T-cell (primary cell): ENCODE data around the gene ACSM2A. TPM values are rescaled to one million over a fixed set of nuclear protein-coding genes. Genes with fewer than 3 reads are reported as not detected.
"Not testable (repeated sequence)": the region's sequence is repeated elsewhere in the genome, so short reads cannot be mapped to it uniquely, and the experiment has no call there.

Experiments used
- ATAC-seq, 4 experiments: fragments of 200-7000 bp in 3 of 4; fragments of 150-1000 bp in 1 of 4; cut with Tn5 transposase; replicated peaks in 1 of 4; 1 replicate in 3 of 4; 2 replicates in 1 of 4; pipeline ENCODE4 v1.10.0; 2021; ENCODE audit warnings: moderate library complexity in 3 of 4, mild to moderate bottlenecking in 2 of 4, moderate number of reproducible peaks in 1 of 4
- CTCF ChIA-PET, 2 donors: fragments of 300-600 bp; sonication (Branson Sonifier 250); formaldehyde crosslinking; loops; one replicate each; lab custom pipeline; 2022; ENCODE audit warnings: antibody characterized with exemption in 2 of 2; lab: Charles Lee
- POLR2A ChIA-PET, 2 donors: fragments of 300-600 bp; sonication (Branson Sonifier 250); formaldehyde crosslinking; loops; one replicate each; lab custom pipeline; 2022; ENCODE audit warnings: antibody characterized with exemption in 2 of 2; lab: Charles Lee
- DNase-seq, 35 experiments: peaks; one replicate each; pipeline versions ENCODE4 v3.0.0 to v3.0.0-alpha.2; 2013 to 2023
- H3K27ac ChIP-seq: one replicate; pipeline ENCODE4 v1.5.1; 2013; ENCODE audit warnings: low read length
- H3K27me3 ChIP-seq, 2 experiments: replicated peaks in 1 of 2; 1 replicate in 1 of 2; 2 replicates in 1 of 2; pipeline versions ENCODE4 v1.6.1 to v1.7.0; 2013; ENCODE audit warnings: low read length in 1 of 2, mixed read lengths in 1 of 2; ENCODE audit not compliant: control insufficient read depth in 2 of 2, insufficient read depth in 2 of 2; ENCODE audit errors: extremely low read depth in 1 of 2
- H3K36me3 ChIP-seq, 2 donors: 1 replicate in 1 of 2; 2 replicates in 1 of 2; pipeline versions ENCODE4 v1.6.1 to v1.7.0; 2013; ENCODE audit warnings: low read length in 1 of 2; ENCODE audit not compliant: control insufficient read depth in 2 of 2, insufficient read depth in 1 of 2; ENCODE audit errors: extremely low read depth in 1 of 2
- H3K4me1 ChIP-seq, 2 experiments: 1 replicate in 1 of 2; 2 replicates in 1 of 2; pipeline versions ENCODE4 v1.6.1 to v1.7.0; 2013; ENCODE audit warnings: low read length in 2 of 2, mixed read lengths in 1 of 2; ENCODE audit not compliant: insufficient read depth in 2 of 2, control insufficient read depth in 1 of 2; ENCODE audit errors: extremely low read depth in 1 of 2
- H3K4me3 ChIP-seq, 2 donors: 1 replicate in 1 of 2; 2 replicates in 1 of 2; pipeline versions ENCODE4 v1.5.1 to v1.7.0; 2013; ENCODE audit warnings: mild to moderate bottlenecking in 2 of 2, low read length in 1 of 2, moderate library complexity in 1 of 2; ENCODE audit not compliant: control insufficient read depth in 1 of 2; ENCODE audit errors: extremely low read depth in 1 of 2
- H3K9me3 ChIP-seq: 2 replicates; pipeline ENCODE4 v1.7.0; 2013
- H3K27ac Mint-ChIP-seq, 2 donors: one replicate each; pipeline ENCODE4 v1.8.0; 2020 to 2021; ENCODE audit warnings: mild to moderate bottlenecking in 2 of 2, mixed read lengths in 2 of 2
- H3K27me3 Mint-ChIP-seq, 2 donors: one replicate each; pipeline ENCODE4 v1.8.0; 2021 to 2022; ENCODE audit warnings: mixed read lengths in 2 of 2
- H3K36me3 Mint-ChIP-seq: one replicate; pipeline ENCODE4 v1.8.0; 2021; ENCODE audit warnings: mixed read lengths
- H3K4me1 Mint-ChIP-seq, 3 donors: one replicate each; pipeline ENCODE4 v1.8.0; 2020 to 2022; ENCODE audit warnings: mixed read lengths in 3 of 3, mild to moderate bottlenecking in 1 of 3
- H3K4me3 Mint-ChIP-seq, 3 donors: one replicate each; pipeline ENCODE4 v1.8.0; 2020 to 2022; ENCODE audit warnings: mild to moderate bottlenecking in 3 of 3, mixed read lengths in 3 of 3, moderate library complexity in 3 of 3
- H3K9me3 Mint-ChIP-seq, 3 donors: one replicate each; pipeline ENCODE4 v1.8.0; 2020 to 2022; ENCODE audit warnings: mixed read lengths in 3 of 3
- WGBS: methylation state at CpG from one replicate; pipeline ENCODE4 v1.1.5; 2013; ENCODE audit warnings: missing lambda C conversion rate; ENCODE audit not compliant: insufficient coverage; 5-methylcytosine and 5-hydroxymethylcytosine counted together
- total RNA-seq, 35 experiments: library from RNA in 6 of 35; stranded (reverse) in 6 of 35; fragments of 120-200 nt in 1 of 35; gene quantifications; one replicate each; pipeline versions ENCODE4 v1.2.1 to v1.2.4 and lab custom pipeline; 2013 to 2026

Gene ACSM2A
- total RNA-seq, 5 donors from 2014 or later (not counting 1 experiment from before 2014, with no cell fraction given), result 0.35 to 0.47 TPM; not detected in 3

DNA sequence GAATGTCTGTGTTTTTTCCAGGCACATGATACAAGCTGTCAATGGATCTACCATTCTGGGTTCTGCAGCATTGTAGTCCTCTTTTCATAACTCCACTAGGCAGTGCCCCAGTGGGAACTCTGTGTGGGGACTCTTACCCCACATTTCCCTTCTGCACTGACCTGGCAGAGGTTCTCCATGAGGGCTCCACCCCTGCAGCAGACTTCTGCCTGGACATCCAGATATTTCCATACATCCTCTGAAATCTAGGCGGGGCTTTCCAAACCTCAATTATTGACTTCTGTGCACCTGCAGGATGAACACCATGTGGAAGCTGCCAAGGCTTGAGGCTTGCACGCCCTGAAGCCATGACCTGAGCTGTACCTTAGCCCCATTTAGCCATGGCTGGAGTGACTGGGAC, 56.0 kb downstream of the ACSM2A start:
- DNase-seq (no peak), ATAC-seq (no peak)
- no peaks in the 10 kb centered on the region for H3K4me1 ChIP-seq
- H3K27me3 ChIP-seq, result peaks cover 0 to 4% of the 10 kb centered on the region in 2 experiments
- H3K27ac ChIP-seq, result no peak overlapping the region
- 54% methylated on average over 2 of the region's 2 CpGs for WGBS
- H3K27ac Mint-ChIP-seq, result no peak overlapping the region
- peaks cover 10 to 32% (median 18%) of the 10 kb centered on the region in 3 donors for H3K9me3 Mint-ChIP-seq
- ChIA-PET CTCF (no interaction called here), POLR2A (no interaction called here)
- H3K4me3 ChIP-seq, result no peak overlapping the region
- no peaks in the 10 kb centered on the region for H3K4me1 Mint-ChIP-seq
- no peaks in the 10 kb centered on the region for H3K9me3 ChIP-seq
- H3K27me3 Mint-ChIP-seq, result peaks cover 0 to 4% of the 10 kb centered on the region in 2 donors
- no peaks in the 10 kb centered on the region for H3K36me3 ChIP-seq
- H3K4me3 Mint-ChIP-seq, result no peak overlapping the region
- H3K36me3 Mint-ChIP-seq, result no peaks in the 10 kb centered on the region

DNA sequence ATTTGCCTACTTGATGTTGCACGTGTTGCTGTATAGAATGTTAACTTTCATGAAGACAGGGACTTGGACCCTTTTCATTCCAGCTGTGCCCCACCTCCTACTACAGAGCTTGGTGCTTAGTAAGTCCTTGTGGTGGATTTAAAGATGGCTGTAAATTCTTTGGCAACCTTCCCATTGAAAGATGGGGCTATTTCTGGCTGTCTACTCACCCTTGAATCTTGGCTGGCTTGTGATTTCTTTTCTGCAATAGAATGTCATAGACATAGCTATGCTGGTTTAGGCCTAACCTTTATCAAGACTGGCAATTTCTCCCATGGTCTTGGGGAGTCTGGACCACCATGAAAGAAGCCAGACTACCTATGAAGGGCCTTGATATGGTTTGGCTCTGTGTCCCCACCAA, 59.0 kb downstream of the ACSM2A start:
- H3K4me3 ChIP-seq, result no peak overlapping the region
- no peak overlapping the region for H3K27ac ChIP-seq
- Mint-ChIP-seq H3K9me3 (peaks cover 10 to 26% (median 21%) of the 10 kb centered on the region in 3 donors), H3K36me3 (no peaks in the 10 kb centered on the region), H3K4me3 (no peak overlapping the region), H3K27me3 (peaks cover 7 to 8% of the 10 kb centered on the region in 2 donors), H3K4me1 (no peaks in the 10 kb centered on the region), H3K27ac (no peak overlapping the region)
- no peak for DNase-seq
- no peaks in the 10 kb centered on the region for H3K27me3 ChIP-seq
- no CpG with 5 or more reads among the region's 1 CpG for WGBS
- H3K9me3 ChIP-seq, result no peaks in the 10 kb centered on the region
- ChIA-PET POLR2A (no interaction called here), CTCF (no interaction called here)
- ATAC-seq, result no peak
- H3K36me3 ChIP-seq, result no peaks in the 10 kb centered on the region
- no peaks in the 10 kb centered on the region for H3K4me1 ChIP-seq

DNA sequence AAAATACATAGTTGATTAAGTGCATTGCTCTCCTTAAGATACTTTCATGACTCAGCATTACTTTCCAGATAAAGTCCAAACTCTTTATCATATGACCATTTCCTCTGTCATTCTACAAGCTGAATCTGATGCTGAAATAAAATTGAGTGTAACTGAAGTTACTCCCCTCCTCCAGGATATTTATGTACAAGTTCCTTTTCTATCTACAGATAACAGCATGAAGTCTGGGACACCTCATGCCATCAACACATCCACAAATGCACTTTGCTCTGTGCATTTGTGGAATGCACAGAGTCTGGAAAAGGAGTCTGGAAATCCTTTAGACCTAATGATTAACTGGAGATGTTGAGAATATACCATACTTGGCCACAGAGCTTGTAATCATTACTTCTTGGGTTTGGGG, 64.4 kb downstream of the ACSM2A start:
- Mint-ChIP-seq H3K27ac (no peak overlapping the region), H3K27me3 (peaks cover 14 to 16% of the 10 kb centered on the region in 2 donors), H3K4me1 (no peaks in the 10 kb centered on the region), H3K9me3 (peaks cover 0 to 9% (median 0%) of the 10 kb centered on the region in 3 donors), H3K4me3 (no peak overlapping the region), H3K36me3 (no peaks in the 10 kb centered on the region)
- Histone ChIP-seq H3K27ac (no peak overlapping the region), H3K4me3 (no peak overlapping the region), H3K4me1 (no peaks in the 10 kb centered on the region), H3K36me3 (no peaks in the 10 kb centered on the region), H3K27me3 (no peaks in the 10 kb centered on the region), H3K9me3 (no peaks in the 10 kb centered on the region)
- ChIA-PET POLR2A (no interaction called here), CTCF (no interaction called here)
- DNase-seq (no peak), ATAC-seq (no peak)

DNA sequence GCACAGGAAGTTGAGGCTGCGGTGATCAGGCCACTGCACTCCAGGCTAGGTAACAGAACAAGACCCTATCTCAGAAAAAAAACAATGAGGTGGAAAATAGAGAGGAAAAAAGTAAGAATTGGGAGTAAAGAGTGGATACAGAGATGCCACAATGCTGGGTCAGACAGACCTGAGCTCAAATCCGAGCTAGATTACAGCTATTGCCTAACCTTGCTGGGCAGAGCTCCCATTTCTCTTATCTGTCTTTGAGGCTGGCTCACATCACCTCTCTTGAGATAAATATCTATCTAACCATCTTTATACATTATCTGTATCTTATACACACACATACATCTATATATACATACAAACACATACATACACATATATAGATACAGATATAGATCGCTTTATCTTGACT, 65.8 kb downstream of the ACSM2A start:
- peaks cover 0 to 2% of the 10 kb centered on the region in 2 experiments for H3K27me3 ChIP-seq
- no peaks in the 10 kb centered on the region for H3K9me3 ChIP-seq
- no peak for ATAC-seq
- no peaks in the 10 kb centered on the region for H3K4me1 Mint-ChIP-seq
- no peaks in the 10 kb centered on the region for H3K36me3 Mint-ChIP-seq
- no peaks in the 10 kb centered on the region for H3K36me3 ChIP-seq
- no peaks in the 10 kb centered on the region for H3K4me1 ChIP-seq
- H3K27me3 Mint-ChIP-seq, result peaks cover 12 to 16% of the 10 kb centered on the region in 2 donors
- no peak overlapping the region for H3K4me3 Mint-ChIP-seq
- peaks cover 0 to 9% (median 0%) of the 10 kb centered on the region in 3 donors for H3K9me3 Mint-ChIP-seq
- WGBS, result 88% methylated on average over 1 of the region's 3 CpGs
- DNase-seq, result no peak
- no peak overlapping the region for H3K27ac ChIP-seq
- ChIA-PET CTCF (interaction anchor here in 1 of 2 donors (0.5 kb wide), 1 partner anchor 78 kb away, joined by 7 read pairs; no protein-coding TSS in a partner anchor), POLR2A (interaction anchor here in 1 of 2 donors (0.6 kb wide), 1 partner anchor 27 kb away, joined by 3 read pairs; no protein-coding TSS in a partner anchor)
- no peak overlapping the region for H3K4me3 ChIP-seq
- no peak overlapping the region for H3K27ac Mint-ChIP-seq

DNA sequence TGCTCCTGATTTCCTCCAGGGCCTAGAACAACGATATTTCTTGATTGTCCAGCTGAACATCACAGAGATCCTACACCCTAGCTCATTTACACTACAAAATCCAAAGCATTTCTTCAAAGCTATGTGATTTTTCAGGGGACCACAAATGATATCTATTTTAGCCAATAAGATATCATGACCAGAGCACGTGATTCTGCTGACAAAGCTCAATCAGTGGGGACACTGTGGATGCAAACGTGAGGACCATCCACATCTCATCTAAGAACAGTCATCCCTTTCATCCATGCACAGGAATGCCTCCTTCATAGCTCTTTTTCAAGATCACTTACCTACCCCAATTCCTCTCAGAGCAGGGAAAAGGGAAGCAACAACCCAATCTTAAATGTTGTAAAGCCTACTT, 67.9 kb downstream of the ACSM2A start:
- ATAC-seq (no peak), DNase-seq (no peak)
- ChIA-PET CTCF (no interaction called here), POLR2A (no interaction called here)
- Mint-ChIP-seq H3K4me3 (no peak overlapping the region), H3K27ac (no peak overlapping the region), H3K4me1 (no peaks in the 10 kb centered on the region), H3K36me3 (no peaks in the 10 kb centered on the region), H3K9me3 (peaks cover 0 to 9% (median 0%) of the 10 kb centered on the region in 3 donors), H3K27me3 (peaks cover 9 to 10% of the 10 kb centered on the region in 2 donors)
- H3K9me3 ChIP-seq, result no peaks in the 10 kb centered on the region
- no peak overlapping the region for H3K4me3 ChIP-seq
- WGBS, result 61% methylated on average over 3 of the region's 3 CpGs
- H3K36me3 ChIP-seq, result no peaks in the 10 kb centered on the region
- no peaks in the 10 kb centered on the region for H3K4me1 ChIP-seq
- H3K27ac ChIP-seq, result no peak overlapping the region
- H3K27me3 ChIP-seq, result peaks cover 0 to 2% of the 10 kb centered on the region in 2 experiments

DNA sequence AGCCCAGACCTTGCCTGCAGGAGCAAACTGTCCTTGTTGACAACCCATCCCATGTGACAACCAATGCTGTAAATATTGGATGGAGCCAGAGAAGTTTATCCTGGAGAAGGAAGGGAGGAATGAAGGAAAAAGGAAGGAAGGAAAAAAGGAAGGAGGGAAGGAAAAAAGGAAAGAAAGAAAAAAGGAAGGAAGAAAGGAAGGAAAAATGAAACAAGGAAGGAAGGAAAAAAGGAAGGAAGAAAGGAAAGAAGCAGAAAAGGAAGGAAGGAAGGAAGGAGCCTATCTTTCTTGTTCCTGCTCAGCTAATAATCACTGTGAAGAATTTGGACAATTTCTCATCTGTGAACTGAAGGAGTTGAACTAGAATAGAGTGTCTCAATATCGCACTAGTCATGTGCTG, 68.8 kb downstream of the ACSM2A start:
- no peaks in the 10 kb centered on the region for H3K9me3 ChIP-seq
- H3K27ac ChIP-seq, result no peak overlapping the region
- no peak for ATAC-seq
- no peaks in the 10 kb centered on the region for H3K4me1 Mint-ChIP-seq
- no peaks in the 10 kb centered on the region for H3K36me3 Mint-ChIP-seq
- H3K27me3 ChIP-seq, result peaks cover 0 to 2% of the 10 kb centered on the region in 2 experiments
- no peaks in the 10 kb centered on the region for H3K36me3 ChIP-seq
- 80% methylated on average over 1 of the region's 1 CpG for WGBS
- peaks cover 7 to 9% of the 10 kb centered on the region in 2 donors for H3K27me3 Mint-ChIP-seq
- ChIA-PET CTCF (interaction anchor here in 1 of 2 donors (0.7 kb wide), 1 partner anchor 271 kb away, joined by 3 read pairs; no protein-coding TSS in a partner anchor), POLR2A (no interaction called here)
- H3K4me1 ChIP-seq, result no peaks in the 10 kb centered on the region
- H3K4me3 Mint-ChIP-seq, result no peak overlapping the region
- H3K27ac Mint-ChIP-seq, result peak overlapping the region in 1 of 2 donors; percentile 25
- no peak for DNase-seq
- H3K9me3 Mint-ChIP-seq, result peaks cover 0 to 6% (median 0%) of the 10 kb centered on the region in 3 donors
- H3K4me3 ChIP-seq, result no peak overlapping the region

DNA sequence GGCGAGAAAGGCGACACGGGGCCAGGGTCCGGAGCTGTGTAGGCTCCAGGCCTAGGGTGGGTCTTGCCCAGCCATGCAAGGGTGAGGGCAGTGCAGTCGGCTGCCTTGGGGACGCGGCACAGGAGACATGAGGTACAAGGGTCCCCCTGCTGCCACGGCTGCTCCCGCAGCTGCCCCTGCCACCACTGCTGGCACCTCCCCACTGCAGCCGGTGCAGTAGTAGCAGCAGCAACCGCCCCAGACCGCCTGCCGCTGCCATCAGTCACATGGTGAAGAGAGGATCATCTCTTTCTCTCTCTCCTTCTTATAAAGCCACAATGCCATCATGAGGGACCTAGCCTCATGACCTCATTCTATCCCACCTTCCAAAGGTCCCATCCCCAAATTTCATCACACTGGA, 80.5 kb downstream of the ACSM2A start:
- CTCF ChIA-PET, H3K9me3 ChIP-seq, DNase-seq, H3K27ac Mint-ChIP-seq, H3K36me3 Mint-ChIP-seq, H3K27ac ChIP-seq, H3K4me1 ChIP-seq, H3K4me3 ChIP-seq, H3K36me3 ChIP-seq, ATAC-seq, H3K4me3 Mint-ChIP-seq, H3K27me3 Mint-ChIP-seq, H3K27me3 ChIP-seq, H3K9me3 Mint-ChIP-seq, H3K4me1 Mint-ChIP-seq, POLR2A ChIA-PET: not testable (repeated sequence)
- no CpG with 5 or more reads among the region's 13 CpGs for WGBS
